ENCODE data around the gene PDS5A. TPM values are rescaled to one million over a fixed set of nuclear protein-coding genes. Genes with fewer than 3 reads are reported as not detected.

PDS5A gene
- total RNA-seq, 4 donors from 2014 or later, result 42.9 to 107 (median 68.9) TPM

DNA sequence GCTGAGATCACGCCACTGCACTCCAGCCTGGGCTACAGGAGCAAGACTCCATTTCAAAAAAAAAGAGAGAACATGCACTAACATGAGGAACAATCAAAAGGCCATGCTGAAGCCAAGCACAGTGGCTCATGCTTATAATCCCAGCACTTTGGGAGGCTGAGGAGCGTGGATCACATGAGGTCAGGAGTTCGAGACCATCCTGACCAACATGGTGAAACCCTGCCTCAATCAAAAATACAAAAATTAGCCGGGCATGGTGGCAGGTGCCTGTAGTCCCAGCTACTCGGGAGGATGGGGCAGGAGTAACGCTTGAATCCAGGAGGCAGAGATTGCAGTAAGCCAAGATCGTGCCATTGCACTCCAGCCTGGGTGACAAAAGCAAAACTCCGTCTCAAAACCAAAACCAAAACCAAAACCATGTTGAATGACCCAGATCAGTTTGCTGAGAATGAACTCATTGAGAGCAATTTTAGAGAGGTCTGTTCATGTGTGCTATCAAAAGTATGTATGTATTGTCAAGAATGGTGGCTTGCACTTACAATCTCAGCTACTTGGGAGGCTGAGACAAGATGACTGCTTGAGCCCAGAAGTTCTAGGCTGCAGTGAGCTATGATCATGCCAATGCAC, 44.8 kb downstream of the PDS5A start:
- H3K27ac ChIP-seq, result no peak overlapping the region

DNA sequence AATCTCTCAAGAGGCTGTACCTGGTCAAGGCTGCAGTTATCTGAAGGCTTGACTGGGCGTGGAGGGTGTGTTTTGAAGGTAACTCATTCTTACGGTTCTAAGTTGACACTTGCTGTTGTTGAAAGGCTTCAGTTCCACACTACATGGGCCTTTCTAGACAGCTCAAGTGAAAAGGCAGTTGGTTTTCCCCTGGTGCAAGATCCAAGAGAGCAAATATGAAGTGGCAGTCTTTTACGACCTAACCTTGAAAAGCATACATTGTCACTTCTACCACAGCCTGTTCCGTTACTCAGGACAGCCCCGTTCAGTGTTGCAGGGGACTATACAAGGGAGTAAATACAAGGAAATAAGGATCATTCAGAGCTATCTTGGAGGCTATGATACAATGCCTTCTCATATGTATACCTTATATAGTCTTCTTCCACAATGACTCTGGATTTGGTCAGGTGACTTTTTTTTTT, 46.2 kb downstream of the PDS5A start:
- Histone ChIP-seq H3K9me3 (no peaks in the 10 kb centered on the region), H3K27ac (no peak overlapping the region), H3K4me3 (no peak overlapping the region), H3K27me3 (no peaks in the 10 kb centered on the region), H3K36me3 (no peaks in the 10 kb centered on the region), H3K4me1 (peaks cover 0 to 8% of the 10 kb centered on the region in 2 donors)
- DNase-seq, result no peak
- no peak for TF ChIP-seq CTCF (IDR thresholded peaks at IDR 0.05)
- no peak for TF ChIP-seq POLR2A (IDR thresholded peaks at IDR 0.05)
- intact Hi-C loops (cut with DNase I; ENCODE audit: low total_unique reads), result no loop called here

More for the DNA sequence above, 44.8 kb downstream of the PDS5A start:
- Histone ChIP-seq H3K4me1 (peaks cover 0 to 8% of the 10 kb centered on the region in 2 donors), H3K9me3 (no peaks in the 10 kb centered on the region), H3K36me3 (no peaks in the 10 kb centered on the region), H3K4me3 (no peak overlapping the region), H3K27me3 (no peaks in the 10 kb centered on the region)
- no peak for DNase-seq
- no peak for TF ChIP-seq CTCF (IDR thresholded peaks at IDR 0.05)
- no peak for TF ChIP-seq POLR2A (IDR thresholded peaks at IDR 0.05)
- intact Hi-C loops (cut with DNase I; ENCODE audit: low total_unique reads), result no loop called here

DNA sequence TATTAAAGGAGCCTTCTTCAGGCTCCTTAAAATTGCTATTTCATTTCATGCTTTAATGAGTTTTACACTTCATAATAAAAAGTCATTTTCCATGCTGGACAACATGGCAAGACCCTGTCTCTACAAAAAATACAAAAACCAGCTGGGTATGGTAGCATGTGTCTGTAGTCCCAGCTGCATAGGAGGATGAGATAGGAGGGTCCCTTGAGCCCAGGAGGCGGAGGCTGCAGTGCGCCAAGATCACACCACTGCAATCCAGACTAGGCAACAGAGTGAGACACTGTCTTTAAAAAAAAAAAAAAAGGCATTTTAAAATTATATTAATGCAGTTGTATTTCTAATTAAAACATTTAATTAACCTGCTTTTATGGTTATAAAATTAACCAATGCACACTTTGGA, 49.2 kb downstream of the PDS5A start:
- TF ChIP-seq POLR2A (IDR thresholded peaks at IDR 0.05) (no peak), CTCF (IDR thresholded peaks at IDR 0.05) (no peak)
- Histone ChIP-seq H3K36me3 (no peaks in the 10 kb centered on the region), H3K4me3 (no peak overlapping the region), H3K27me3 (no peaks in the 10 kb centered on the region), H3K27ac (no peak overlapping the region), H3K9me3 (no peaks in the 10 kb centered on the region), H3K4me1 (peaks cover 0 to under 1% of the 10 kb centered on the region in 2 donors)
- intact Hi-C loops (cut with DNase I; ENCODE audit: low total_unique reads), result no loop called here
- no peak for DNase-seq

GRCh38 chr4:39924014-39924413, 53.7 kb downstream of the PDS5A start:
- intact Hi-C loops (cut with DNase I; ENCODE audit: low total_unique reads), result no loop called here
- H3K4me3 ChIP-seq, result no peak overlapping the region
- H3K4me1 ChIP-seq, result no peaks in the 10 kb centered on the region
- no peaks in the 10 kb centered on the region for H3K36me3 ChIP-seq
- TF ChIP-seq POLR2A (IDR thresholded peaks at IDR 0.05), result no peak
- no peak for TF ChIP-seq CTCF (IDR thresholded peaks at IDR 0.05)
- no peaks in the 10 kb centered on the region for H3K9me3 ChIP-seq
- H3K27ac ChIP-seq, result no peak overlapping the region
- no peaks in the 10 kb centered on the region for H3K27me3 ChIP-seq
- no peak for DNase-seq

DNA sequence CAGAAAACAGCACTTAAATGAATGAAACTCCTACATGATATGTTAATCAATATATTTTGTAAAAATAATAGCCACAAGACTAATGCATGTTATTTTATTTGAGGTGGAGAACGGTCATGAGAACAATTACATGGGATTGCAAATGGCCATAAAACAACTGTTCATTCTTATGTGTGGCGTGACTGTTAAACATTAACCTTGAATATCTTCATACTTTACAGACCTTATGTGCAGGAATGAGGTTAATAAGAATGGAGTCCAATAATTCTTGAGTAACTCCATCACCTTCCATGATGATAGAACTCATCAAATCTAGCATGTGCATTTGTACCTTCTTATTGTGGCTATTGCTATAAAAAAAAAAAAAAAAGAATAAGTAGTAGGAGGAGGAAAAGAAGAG, 55.3 kb downstream of the PDS5A start:
- Histone ChIP-seq H3K27me3 (no peaks in the 10 kb centered on the region), H3K9me3 (no peaks in the 10 kb centered on the region), H3K36me3 (no peaks in the 10 kb centered on the region), H3K4me3 (no peak overlapping the region), H3K4me1 (no peaks in the 10 kb centered on the region), H3K27ac (no peak overlapping the region)
- intact Hi-C loops (cut with DNase I; ENCODE audit: low total_unique reads), result no loop called here
- DNase-seq, result no peak
- TF ChIP-seq CTCF (IDR thresholded peaks at IDR 0.05) (no peak), POLR2A (IDR thresholded peaks at IDR 0.05) (no peak)
